Measurements from ENCODE around the gene SLC22A17. TPM values are rescaled to one million over a fixed set of nuclear protein-coding genes. Genes with fewer than 3 reads are reported as not detected.
A peak's percentile ranks its signal among the peaks of the same experiment; 100 is the strongest.

SLC22A17 gene
- total RNA-seq, 1 experiment from 2014 or later: 5.9 TPM

- ATAC-seq: no peak; the same call in 1 of the 2 replicates
- H3K4me2 ChIP-seq (ENCODE audit: low read length): peak overlapping the region; percentile 92
- no peaks in the 10 kb centered on the region for H3K9me3 ChIP-seq (ENCODE audit: control insufficient read depth in 1 of 2, insufficient read depth in 1 of 2, low read depth in 1 of 2, low read length in 2 of 2)
- TF ChIP-seq ZFX (IDR thresholded peaks at IDR 0.05) (peak; percentile 75), CEBPB (IDR thresholded peaks at IDR 0.05; ENCODE audit: low read depth) (no peak)
- H3K27me3 ChIP-seq (ENCODE audit: insufficient read depth, low read length): no peaks in the 10 kb centered on the region
- ChIA-PET POLR2A (interaction anchor here (0.6 to 2.4 kb wide), 6 partner anchors 12 to 238 kb away, joined by 3 to 21 read pairs (median 6); partner anchors contain the start of genes ACIN1, C14orf119, HOMEZ and PABPN1), CTCF (interaction anchor here (0.6 to 2.4 kb wide), 4 partner anchors 14 to 726 kb away, joined by 3 to 15 read pairs (median 4); partner anchors contain the start of gene PABPN1), RAD21 (ENCODE audit: low non-redundant PET in 1 of 2, low total read pairs in 2 of 2, uncharacterized antibody in 2 of 2, unreplicated experiment in 2 of 2) (interaction anchor here in 1 of 2 experiments (1.4 kb wide), 1 partner anchor 15 kb away, joined by 8 read pairs; the partner anchor contains the start of gene PABPN1)
- DNase-seq (ENCODE audit: low read depth, low spot score): no peak
- H3K36me3 ChIP-seq (ENCODE audit: control insufficient read depth in 1 of 2, insufficient read depth in 2 of 2, low read length in 2 of 2): peaks cover 24 to 39% of the 10 kb centered on the region in 2 experiments
- H3K79me2 ChIP-seq (ENCODE audit: insufficient read depth, low read length): peaks cover 54% of the 10 kb centered on the region
- no peak overlapping the region for H2AFZ ChIP-seq (ENCODE audit: low read depth, low read length, poor library complexity, severe bottlenecking)
- intact Hi-C loops (cut with micrococcal nuclease): loop anchor here (10.0 kb wide), 1 partner anchor 322 kb away; the partner anchor contains the start of gene AJUBA
- no TSS peak for BruUV-seq (replicated peaks)
- peak overlapping the region; percentile 76 to 99 for H3K4me3 ChIP-seq (replicated peaks in 1 of 2; ENCODE audit: low read depth in 1 of 2, low read length in 2 of 2)
- H3K4me1 ChIP-seq (ENCODE audit: control insufficient read depth in 1 of 2, insufficient read depth in 2 of 2, low read length in 2 of 2): peaks cover 19 to 36% of the 10 kb centered on the region in 2 experiments
- H3K9ac ChIP-seq (ENCODE audit: low read length): peak overlapping the region; percentile 81
- peak overlapping the region; percentile 79 for H3K27ac ChIP-seq (ENCODE audit: low read depth, low read length)
- no peaks in the 10 kb centered on the region for H3K9me2 ChIP-seq (ENCODE audit: insufficient read depth)
- H4K20me1 ChIP-seq (ENCODE audit: insufficient read depth): no peaks in the 10 kb centered on the region
Observed at GRCh38 chr14:23307146-23307530, 45.5 kb downstream of the SLC22A17 start.

GRCh38 chr14:23306412-23307145, 46.1 kb downstream of the SLC22A17 start, which contains the start of gene BCL2L2:
BCL2L2 (plus strand) TSS chr14:23306833; CDS start chr14:23307768, 935 bp downstream.
- TF ChIP-seq EGR1 (IDR thresholded peaks at IDR 0.05; ENCODE audit: low read depth): no peak
- TF ChIP-seq POLR2AphosphoS5 (IDR thresholded peaks at IDR 0.05; ENCODE audit: low read depth, low read length): peak; percentile 89
- peak; percentile 83 for TF ChIP-seq YY1 (IDR thresholded peaks at IDR 0.05; ENCODE audit: extremely low read depth, insufficient replicate concordance, low read depth, low read length)
- TF ChIP-seq ATF3 (IDR thresholded peaks at IDR 0.05): no peak
- TF ChIP-seq MAX (IDR thresholded peaks at IDR 0.05): no peak
- no peak for TF ChIP-seq SIN3A (IDR thresholded peaks at IDR 0.05; ENCODE audit: low read depth)
- peak; percentile 89 for TF ChIP-seq ZFX (IDR thresholded peaks at IDR 0.05)
- peak; percentile 64 for TF ChIP-seq POLR2A (IDR thresholded peaks at IDR 0.05; ENCODE audit: borderline replicate concordance, extremely low read depth, insufficient read depth, insufficient read length)
- Histone ChIP-seq H3K9me2 (ENCODE audit: insufficient read depth) (no peaks in the 10 kb centered on the region), H4K20me1 (ENCODE audit: insufficient read depth) (no peaks in the 10 kb centered on the region), H3K36me3 (ENCODE audit: control insufficient read depth in 1 of 2, insufficient read depth in 2 of 2, low read length in 2 of 2) (peaks cover 20 to 39% of the 10 kb centered on the region in 2 experiments), H2AFZ (ENCODE audit: low read depth, low read length, poor library complexity, severe bottlenecking) (no peak within 1 kb of the TSS), H3K27me3 (ENCODE audit: insufficient read depth, low read length) (no peaks in the 10 kb centered on the region), H3K4me3 (replicated peaks in 1 of 2; ENCODE audit: low read depth in 1 of 2, low read length in 2 of 2) (peak within 1 kb of the TSS; percentile 76 to 99), H3K9ac (ENCODE audit: low read length) (peak within 1 kb of the TSS; percentile 81), H3K27ac (ENCODE audit: low read depth, low read length) (peak within 1 kb of the TSS; percentile 79), H3K4me2 (ENCODE audit: low read length) (peak within 1 kb of the TSS; percentile 92), H3K4me1 (ENCODE audit: control insufficient read depth in 1 of 2, insufficient read depth in 2 of 2, low read length in 2 of 2) (peaks cover 19 to 40% of the 10 kb centered on the region in 2 experiments), H3K79me2 (ENCODE audit: insufficient read depth, low read length) (peaks cover 50% of the 10 kb centered on the region), H3K9me3 (ENCODE audit: control insufficient read depth in 1 of 2, insufficient read depth in 1 of 2, low read depth in 1 of 2, low read length in 2 of 2) (no peaks in the 10 kb centered on the region)
- ChIA-PET CTCF (interaction anchor here (0.6 to 2.4 kb wide), 4 partner anchors 14 to 726 kb away, joined by 3 to 15 read pairs (median 4); partner anchors contain the start of gene PABPN1), RAD21 (ENCODE audit: low non-redundant PET in 1 of 2, low total read pairs in 2 of 2, uncharacterized antibody in 2 of 2, unreplicated experiment in 2 of 2) (interaction anchor here in 1 of 2 experiments (1.4 kb wide), 1 partner anchor 15 kb away, joined by 8 read pairs; the partner anchor contains the start of gene PABPN1), POLR2A (interaction anchor here (0.6 to 2.4 kb wide), 6 partner anchors 13 to 238 kb away, joined by 3 to 21 read pairs (median 6); partner anchors contain the start of genes ACIN1, C14orf119, HOMEZ and PABPN1)
- peak; percentile 57 for ATAC-seq
- peak; percentile 76 for DNase-seq (ENCODE audit: low read depth, low spot score)
- TSS peak; percentile 53 for BruUV-seq (replicated peaks)
- intact Hi-C loops (cut with micrococcal nuclease): loop anchor here (10.0 kb wide), 1 partner anchor 322 kb away; the partner anchor contains the start of gene AJUBA
